BE2C (cell line): ENCODE data around the gene IFIT5.
"Not testable (repeated sequence)": the region's sequence is repeated elsewhere in the genome, so short reads cannot be mapped to it uniquely, and the experiment has no call there.

ENCODE experiments used
- DNase-seq: peaks from one replicate; pipeline ENCODE4 v3.0.0-alpha.2; 2020
- H3K27me3 ChIP-seq: fragments of 250-450 bp; sonication (Bioruptor Pico); 2 replicates; pipeline ENCODE4 v1.5.1; 2020; ENCODE audit warnings: mild to moderate bottlenecking
- H3K36me3 ChIP-seq: fragments of 250-450 bp; sonication (Bioruptor Pico); 2 replicates; pipeline ENCODE4 v1.5.1; 2020; ENCODE audit warnings: mild to moderate bottlenecking
- H3K4me1 ChIP-seq: fragments of 250-450 bp; sonication (Bioruptor Pico); 2 replicates; pipeline ENCODE4 v1.5.1; 2020
- H3K4me3 ChIP-seq: 2 replicates; pipeline ENCODE4 v1.5.1; 2011; ENCODE audit warnings: low read depth, low read length
- H3K9me3 ChIP-seq: fragments of 250-450 bp; sonication (Bioruptor Pico); 2 replicates; pipeline ENCODE4 v1.5.1; 2020
- CTCF ChIP-seq: IDR thresholded peaks from 2 replicates; pipeline ENCODE4 v1.5.1; 2012; ENCODE audit warnings: mild to moderate bottlenecking, low read depth, low read length

IFIT5 gene

GRCh38 chr10:89382757-89383156 is 31.6 kb upstream of the IFIT5 start:
- Histone ChIP-seq H3K9me3 (no peaks in the 10 kb centered on the region), H3K4me3 (no peak overlapping the region), H3K27me3 (no peaks in the 10 kb centered on the region), H3K4me1 (no peaks in the 10 kb centered on the region), H3K36me3 (no peaks in the 10 kb centered on the region)
- TF ChIP-seq CTCF, result no peak
- DNase-seq, result no peak

GRCh38 chr10:89384474-89385340 is 29.7 kb upstream of the IFIT5 start:
- Histone ChIP-seq H3K4me1 (no peaks in the 10 kb centered on the region), H3K9me3 (no peaks in the 10 kb centered on the region), H3K4me3 (no peak overlapping the region), H3K36me3 (no peaks in the 10 kb centered on the region), H3K27me3 (no peaks in the 10 kb centered on the region)
- no peak for TF ChIP-seq CTCF
- DNase-seq, result no peak

GRCh38 chr10:89388806-89389205 is 25.6 kb upstream of the IFIT5 start:
- peaks cover 2% of the 10 kb centered on the region; the same call in 1 of the 2 replicates for H3K4me1 ChIP-seq
- H3K36me3 ChIP-seq, result no peaks in the 10 kb centered on the region
- no peak for DNase-seq
- TF ChIP-seq CTCF, result no peak
- no peaks in the 10 kb centered on the region for H3K27me3 ChIP-seq
- H3K9me3 ChIP-seq, result no peaks in the 10 kb centered on the region
- no peak overlapping the region for H3K4me3 ChIP-seq

GRCh38 chr10:89389254-89389653 is 25.1 kb upstream of the IFIT5 start:
- Histone ChIP-seq H3K27me3 (no peaks in the 10 kb centered on the region), H3K9me3 (no peaks in the 10 kb centered on the region), H3K4me1 (peaks cover 2% of the 10 kb centered on the region; the same call in 1 of the 2 replicates), H3K36me3 (no peaks in the 10 kb centered on the region), H3K4me3 (no peak overlapping the region)
- TF ChIP-seq CTCF, result peak; percentile 56
- DNase-seq, result no peak

GRCh38 chr10:89390476-89391225 is 23.7 kb upstream of the IFIT5 start:
- H3K27me3 ChIP-seq, result no peaks in the 10 kb centered on the region
- H3K4me3 ChIP-seq, result no peak overlapping the region
- no peak for TF ChIP-seq CTCF
- H3K9me3 ChIP-seq, result no peaks in the 10 kb centered on the region
- peaks cover 2% of the 10 kb centered on the region; the same call in 1 of the 2 replicates for H3K4me1 ChIP-seq
- DNase-seq, result no peak
- H3K36me3 ChIP-seq, result no peaks in the 10 kb centered on the region

- H3K4me1 ChIP-seq, H3K27me3 ChIP-seq, DNase-seq, H3K36me3 ChIP-seq, H3K9me3 ChIP-seq, H3K4me3 ChIP-seq: not testable (repeated sequence)
Observed at GRCh38 chr10:89391226-89391576, 23.2 kb upstream of the IFIT5 start.
